DMS 273 (cell line): ENCODE data around the gene HEYL.

Experiments used
- DNase-seq: peaks from one replicate; lab custom pipeline; 2025; ENCODE audit not compliant: unreplicated experiment; lab: John Stamatoyannopoulos, UW

HEYL gene

GRCh38 chr1:39639305-39640130 is at the start of gene HEYL:
Gene HEYL, minus strand, starts transcription at chr1:39639643. Its CDS starts 18 bp downstream, at chr1:39639625.
- DNase-seq = peak; percentile 100

- DNase-seq = no peak
Observed at GRCh38 chr1:39689214-39689613, 49.8 kb upstream of the HEYL start.

GRCh38 chr1:39688706-39689105 is 49.3 kb upstream of the HEYL start:
- DNase-seq = no peak

GRCh38 chr1:39687243-39687642 is 47.8 kb upstream of the HEYL start:
- DNase-seq = no peak

GRCh38 chr1:39685071-39685470 is 45.6 kb upstream of the HEYL start:
- peak; percentile 95 for DNase-seq

- DNase-seq = no peak
Observed at GRCh38 chr1:39684313-39684664, 44.8 kb upstream of the HEYL start.

GRCh38 chr1:39683591-39684312 is 44.3 kb upstream of the HEYL start:
- no peak for DNase-seq

- no peak for DNase-seq
Observed at GRCh38 chr1:39681999-39682398, 42.6 kb upstream of the HEYL start.

GRCh38 chr1:39681294-39681693 is 41.9 kb upstream of the HEYL start:
- no peak for DNase-seq

- no peak for DNase-seq
Observed at GRCh38 chr1:39680751-39681150, 41.3 kb upstream of the HEYL start.

- no peak for DNase-seq
Observed at GRCh38 chr1:39679821-39680220, 40.4 kb upstream of the HEYL start.

- no peak for DNase-seq
Observed at GRCh38 chr1:39678889-39679288, 39.4 kb upstream of the HEYL start.

- no peak for DNase-seq
Observed at GRCh38 chr1:39677645-39678044, 38.2 kb upstream of the HEYL start.

- no peak for DNase-seq
Observed at GRCh38 chr1:39676948-39677548, 37.6 kb upstream of the HEYL start.

GRCh38 chr1:39675220-39675619 is 35.8 kb upstream of the HEYL start:
- peak; percentile 94 for DNase-seq

GRCh38 chr1:39673215-39673614 is 33.8 kb upstream of the HEYL start:
- DNase-seq = no peak

GRCh38 chr1:39672551-39672947 is 33.1 kb upstream of the HEYL start:
- DNase-seq = peak; percentile 95

- DNase-seq = peak; percentile 98
Observed at GRCh38 chr1:39671793-39672550, 32.5 kb upstream of the HEYL start, which contains the start of gene NT5C1A. Gene NT5C1A, minus strand, starts transcription at chr1:39672107. Its CDS starts 69 bp downstream, at chr1:39672038.

- DNase-seq = peak; percentile 98
Observed at GRCh38 chr1:39671433-39671792, 32.0 kb upstream of the HEYL start.

- no peak for DNase-seq
Observed at GRCh38 chr1:39670689-39671088, 31.2 kb upstream of the HEYL start.

GRCh38 chr1:39668894-39669293 is 29.5 kb upstream of the HEYL start:
- DNase-seq = no peak
